Naive thymus-derived CD4-positive, alpha-beta T cell (primary cell): ENCODE results near the gene DNPH1. TPM values are rescaled to one million over a fixed set of nuclear protein-coding genes. Genes with fewer than 3 reads are reported as not detected.

Experiments used
- ATAC-seq: fragments of 150-1000 bp; cut with Tn5 transposase; 2 replicates; pipeline ENCODE4 v1.10.0; 2021; ENCODE audit warnings: mild to moderate bottlenecking, moderate library complexity
- CTCF ChIA-PET: fragments of 350-600 bp; sonication (Branson Sonifier 250); formaldehyde crosslinking; loops from one replicate; lab custom pipeline; 2021; ENCODE audit warnings: antibody characterized with exemption; lab: Charles Lee
- POLR2A ChIA-PET: fragments of 350-600 bp; sonication (Branson Sonifier 250); formaldehyde crosslinking; loops from one replicate; lab custom pipeline; 2021; ENCODE audit warnings: antibody characterized with exemption, inconsistent platforms; lab: Charles Lee
- DNase-seq, 9 donors: peaks; one replicate each; pipeline versions ENCODE4 v3.0.0 to v3.0.0-alpha.2; 2020 to 2022; ENCODE audit warnings: mixed read lengths in 1 of 9
- H3K27ac ChIP-seq: one replicate; pipeline ENCODE4 v1.7.0; 2013; ENCODE audit warnings: mild to moderate bottlenecking, low read depth, low read length, moderate library complexity
- H3K27me3 ChIP-seq, 2 donors: one replicate each; pipeline ENCODE4 v1.7.0; 2013; ENCODE audit warnings: low read length in 2 of 2, mild to moderate bottlenecking in 2 of 2, moderate library complexity in 2 of 2; ENCODE audit not compliant: control insufficient read depth in 2 of 2, insufficient read depth in 2 of 2
- H3K36me3 ChIP-seq, 3 experiments: 1 replicate in 2 of 3; 2 replicates in 1 of 3; pipeline ENCODE4 v1.7.0; 2013; ENCODE audit warnings: low read length in 3 of 3, mild to moderate bottlenecking in 3 of 3, moderate library complexity in 1 of 3; ENCODE audit not compliant: insufficient read depth in 3 of 3, control insufficient read depth in 2 of 3
- H3K4me1 ChIP-seq, 2 donors: one replicate each; pipeline ENCODE4 v1.7.0; 2013; ENCODE audit warnings: low read length in 2 of 2, mild to moderate bottlenecking in 2 of 2, moderate library complexity in 1 of 2; ENCODE audit not compliant: control insufficient read depth in 2 of 2, insufficient read depth in 2 of 2
- H3K4me3 ChIP-seq: 2 replicates; pipeline ENCODE4 v1.7.0; 2013; ENCODE audit warnings: mild to moderate bottlenecking, low read length
- H3K9me3 ChIP-seq, 3 experiments: 1 replicate in 2 of 3; 2 replicates in 1 of 3; pipeline ENCODE4 v1.7.0; 2013; ENCODE audit warnings: low read length in 3 of 3; ENCODE audit not compliant: control insufficient read depth in 2 of 3
- H3K27ac Mint-ChIP-seq, 9 donors: one replicate each; pipeline ENCODE4 v1.8.0; 2020 to 2022; ENCODE audit warnings: mixed read lengths in 9 of 9, mild to moderate bottlenecking in 8 of 9, moderate library complexity in 5 of 9, inconsistent platforms in 2 of 9
- H3K27me3 Mint-ChIP-seq, 5 donors: one replicate each; pipeline ENCODE4 v1.8.0; 2021 to 2022; ENCODE audit warnings: mixed read lengths in 5 of 5, mild to moderate bottlenecking in 1 of 5
- H3K36me3 Mint-ChIP-seq, 5 donors: one replicate each; pipeline ENCODE4 v1.8.0; 2020 to 2022; ENCODE audit warnings: mixed read lengths in 5 of 5, mild to moderate bottlenecking in 3 of 5, inconsistent platforms in 1 of 5
- H3K4me1 Mint-ChIP-seq, 7 donors: one replicate each; pipeline ENCODE4 v1.8.0; 2020 to 2022; ENCODE audit warnings: mixed read lengths in 7 of 7, mild to moderate bottlenecking in 3 of 7, inconsistent platforms in 1 of 7
- H3K4me3 Mint-ChIP-seq, 10 donors: one replicate each; pipeline ENCODE4 v1.8.0; 2020 to 2022; ENCODE audit warnings: mild to moderate bottlenecking in 10 of 10, mixed read lengths in 10 of 10, moderate library complexity in 6 of 10, inconsistent platforms in 2 of 10
- H3K9me3 Mint-ChIP-seq, 11 donors: one replicate each; pipeline ENCODE4 v1.8.0; 2020 to 2022; ENCODE audit warnings: mixed read lengths in 11 of 11, mild to moderate bottlenecking in 4 of 11, inconsistent platforms in 1 of 11, moderate library complexity in 1 of 11
- intact Hi-C, 2 donors: fragments of 100-400 bp; cut with micrococcal nuclease; formaldehyde crosslinking; loops; one replicate each; pipeline ENCODE4 v1.15.1; 2023
- polyA plus RNA-seq, 2 donors: library from polyadenylated mRNA; unstranded; fragments of 300-500 nt; fragmentation: Illumina TruSeq; gene quantifications; one replicate each; pipeline ENCODE4 v1.2.3, GENCODE V29; 2021
- total RNA-seq, 6 experiments: library from RNA in 5 of 6; stranded (reverse) in 5 of 6; gene quantifications; 1 replicate in 5 of 6; 2 replicates in 1 of 6; pipeline ENCODE4 v1.2.3 and lab custom pipeline; 2021 to 2026

DNPH1 gene
- total and polyA plus RNA-seq, 7 experiments from 2014 or later: 25.4 to 141 (median 36.4) TPM

GRCh38 chr6:43261198-43261597 lies 31.9 kb upstream of the DNPH1 start:
- Histone ChIP-seq H3K27ac (no peak overlapping the region), H3K9me3 (no peaks in the 10 kb centered on the region), H3K36me3 (no peaks in the 10 kb centered on the region), H3K4me3 (no peak overlapping the region), H3K27me3 (no peaks in the 10 kb centered on the region), H3K4me1 (no peaks in the 10 kb centered on the region)
- Mint-ChIP-seq H3K36me3 (no peaks in the 10 kb centered on the region), H3K4me3 (no peak overlapping the region), H3K27ac (no peak overlapping the region), H3K4me1 (peaks cover 0 to 17% (median 0%) of the 10 kb centered on the region in 7 donors), H3K9me3 (no peaks in the 10 kb centered on the region), H3K27me3 (peaks cover 0 to 11% (median 0%) of the 10 kb centered on the region in 5 donors)
- CTCF ChIA-PET: interaction anchor here (0.9 to 1.1 kb wide), 2 partner anchors 76 to 244 kb away, joined by 3 to 4 read pairs; no protein-coding TSS in a partner anchor
- intact Hi-C loops: loop anchor here (5.0 to 10.0 kb wide), 2 partner anchors 46 to 74 kb away; partner anchors contain the start of gene CRIP3 (in 1 of the 2)
- no peak for DNase-seq
- no peak for ATAC-seq
- POLR2A ChIA-PET: no interaction called here

- ATAC-seq (no peak), DNase-seq (no peak)
- Histone ChIP-seq H3K4me1 (no peaks in the 10 kb centered on the region), H3K4me3 (no peak overlapping the region), H3K27ac (no peak overlapping the region), H3K27me3 (no peaks in the 10 kb centered on the region), H3K9me3 (no peaks in the 10 kb centered on the region), H3K36me3 (no peaks in the 10 kb centered on the region)
- Mint-ChIP-seq H3K27ac (peak overlapping the region in 1 of 9 donors; percentile 54), H3K4me3 (no peak overlapping the region), H3K27me3 (peaks cover 0 to 11% (median 2%) of the 10 kb centered on the region in 5 donors), H3K9me3 (no peaks in the 10 kb centered on the region), H3K36me3 (no peaks in the 10 kb centered on the region), H3K4me1 (peaks cover 0 to 17% (median 0%) of the 10 kb centered on the region in 7 donors)
- intact Hi-C loops: loop anchor here (5.0 to 10.0 kb wide), 2 partner anchors 47 to 74 kb away; partner anchors contain the start of gene CRIP3 (in 1 of the 2)
- CTCF ChIA-PET: interaction anchor here (0.9 to 1.1 kb wide), 2 partner anchors 76 to 245 kb away, joined by 3 to 4 read pairs; no protein-coding TSS in a partner anchor
- POLR2A ChIA-PET: no interaction called here
Measured at GRCh38 chr6:43260791-43261190, 31.5 kb upstream of the DNPH1 start.

GRCh38 chr6:43258807-43259686 lies 29.8 kb upstream of the DNPH1 start:
- no peak overlapping the region for H3K4me3 ChIP-seq
- H3K4me3 Mint-ChIP-seq: no peak overlapping the region
- no peaks in the 10 kb centered on the region for H3K27me3 ChIP-seq
- POLR2A ChIA-PET: no interaction called here
- H3K4me1 Mint-ChIP-seq: peaks cover 0 to 14% (median 0%) of the 10 kb centered on the region in 7 donors
- H3K36me3 Mint-ChIP-seq: no peaks in the 10 kb centered on the region
- ATAC-seq (no peak), DNase-seq (no peak)
- no peak overlapping the region for H3K27ac Mint-ChIP-seq
- no peaks in the 10 kb centered on the region for H3K9me3 ChIP-seq
- no peaks in the 10 kb centered on the region for H3K4me1 ChIP-seq
- H3K27me3 Mint-ChIP-seq: peaks cover 0 to 18% (median 8%) of the 10 kb centered on the region in 5 donors
- no peaks in the 10 kb centered on the region for H3K9me3 Mint-ChIP-seq
- CTCF ChIA-PET: no interaction called here
- intact Hi-C loops: no loop called here
- no peaks in the 10 kb centered on the region for H3K36me3 ChIP-seq
- H3K27ac ChIP-seq: no peak overlapping the region

- no peaks in the 10 kb centered on the region for H3K9me3 ChIP-seq
- no peaks in the 10 kb centered on the region for H3K4me1 ChIP-seq
- POLR2A ChIA-PET: no interaction called here
- H3K27ac ChIP-seq: no peak overlapping the region
- H3K36me3 ChIP-seq: no peaks in the 10 kb centered on the region
- no peak overlapping the region for H3K4me3 ChIP-seq
- no peaks in the 10 kb centered on the region for H3K27me3 ChIP-seq
- Mint-ChIP-seq H3K4me3 (no peak overlapping the region), H3K27me3 (peaks cover 0 to 21% (median 9%) of the 10 kb centered on the region in 5 donors), H3K36me3 (no peaks in the 10 kb centered on the region), H3K27ac (no peak overlapping the region), H3K4me1 (peaks cover 0 to 12% (median 0%) of the 10 kb centered on the region in 7 donors), H3K9me3 (no peaks in the 10 kb centered on the region)
- ATAC-seq: no peak
- CTCF ChIA-PET: no interaction called here
- no peak for DNase-seq
- intact Hi-C loops: no loop called here
Measured at GRCh38 chr6:43258180-43258579, 28.9 kb upstream of the DNPH1 start.

GRCh38 chr6:43257367-43258145 lies 28.3 kb upstream of the DNPH1 start:
- Mint-ChIP-seq H3K27me3 (peaks cover 3 to 27% (median 16%) of the 10 kb centered on the region in 5 donors), H3K9me3 (no peaks in the 10 kb centered on the region), H3K4me1 (peaks cover 0 to 13% (median 0%) of the 10 kb centered on the region in 7 donors), H3K27ac (peak overlapping the region in 2 of 9 donors; percentile 64 to 70), H3K4me3 (peak overlapping the region in 1 of 10 donors; percentile 57), H3K36me3 (peaks cover 0 to 3% (median 0%) of the 10 kb centered on the region in 5 donors)
- Histone ChIP-seq H3K27me3 (no peaks in the 10 kb centered on the region), H3K27ac (no peak overlapping the region), H3K4me1 (no peaks in the 10 kb centered on the region), H3K4me3 (no peak overlapping the region), H3K9me3 (no peaks in the 10 kb centered on the region), H3K36me3 (no peaks in the 10 kb centered on the region)
- POLR2A ChIA-PET: no interaction called here
- ATAC-seq (no peak), DNase-seq (peak in 1 of 9 donors; percentile 53)
- intact Hi-C loops: no loop called here
- CTCF ChIA-PET: no interaction called here

GRCh38 chr6:43256670-43257366 lies 27.5 kb upstream of the DNPH1 start:
- no peak overlapping the region for H3K27ac ChIP-seq
- CTCF ChIA-PET: no interaction called here
- H3K4me1 Mint-ChIP-seq: peaks cover 0 to 14% (median under 1%) of the 10 kb centered on the region in 7 donors
- peaks cover 0 to 3% (median 0%) of the 10 kb centered on the region in 5 donors for H3K36me3 Mint-ChIP-seq
- no peaks in the 10 kb centered on the region for H3K9me3 ChIP-seq
- no peak for DNase-seq
- POLR2A ChIA-PET: no interaction called here
- ATAC-seq: no peak
- intact Hi-C loops: no loop called here
- H3K4me3 Mint-ChIP-seq: peak overlapping the region in 1 of 10 donors; percentile 57
- H3K9me3 Mint-ChIP-seq: no peaks in the 10 kb centered on the region
- no peak overlapping the region for H3K4me3 ChIP-seq
- H3K27me3 ChIP-seq: no peaks in the 10 kb centered on the region
- peaks cover 6 to 32% (median 20%) of the 10 kb centered on the region in 5 donors for H3K27me3 Mint-ChIP-seq
- no peaks in the 10 kb centered on the region for H3K36me3 ChIP-seq
- peak overlapping the region in 2 of 9 donors; percentile 64 to 65 for H3K27ac Mint-ChIP-seq
- no peaks in the 10 kb centered on the region for H3K4me1 ChIP-seq
